Measurements from ENCODE around the gene RGS16. TPM values are rescaled to one million over a fixed set of nuclear protein-coding genes. Genes with fewer than 3 reads are reported as not detected.
A peak's percentile ranks its signal among the peaks of the same experiment; 100 is the strongest.

Gene RGS16
- total and polyA plus RNA-seq, 2 donors (not counting 1 experiment from before 2014, with no cell fraction given), result 3.3 to 11.4 TPM

- H3K4me1 ChIP-seq (ENCODE audit: control insufficient read depth in 2 of 2, insufficient read depth in 2 of 2, low read length in 2 of 2), result peaks cover 19 to 22% of the 10 kb centered on the region in 2 donors
- no peak overlapping the region for H3K27ac ChIP-seq (ENCODE audit: low read length in 2 of 2)
- H3K9ac ChIP-seq (ENCODE audit: low read length), result no peak overlapping the region
- H3K27ac Mint-ChIP-seq, result no peak overlapping the region
- peak; percentile 86 for DNase-seq
- H3K36me3 ChIP-seq (replicated peaks in 1 of 2; ENCODE audit: control extremely low read depth in 1 of 2, control insufficient read depth in 1 of 2, extremely low read depth in 1 of 2, insufficient read depth in 2 of 2, low read length in 1 of 2), result no peaks in the 10 kb centered on the region
- no peaks in the 10 kb centered on the region for H4K20me1 ChIP-seq (ENCODE audit: control insufficient read depth, insufficient read depth, low read length, poor library complexity, severe bottlenecking)
- WGBS (ENCODE audit: insufficient coverage), result 58% methylated on average over 2 of the region's 6 CpGs
- peak; percentile 17 for ATAC-seq (ENCODE audit: low read depth)
- no peak overlapping the region for H3K4me2 ChIP-seq (replicated peaks; ENCODE audit: low read depth, low read length, poor library complexity, severe bottlenecking)
- TF ChIP-seq, protein P1, sequence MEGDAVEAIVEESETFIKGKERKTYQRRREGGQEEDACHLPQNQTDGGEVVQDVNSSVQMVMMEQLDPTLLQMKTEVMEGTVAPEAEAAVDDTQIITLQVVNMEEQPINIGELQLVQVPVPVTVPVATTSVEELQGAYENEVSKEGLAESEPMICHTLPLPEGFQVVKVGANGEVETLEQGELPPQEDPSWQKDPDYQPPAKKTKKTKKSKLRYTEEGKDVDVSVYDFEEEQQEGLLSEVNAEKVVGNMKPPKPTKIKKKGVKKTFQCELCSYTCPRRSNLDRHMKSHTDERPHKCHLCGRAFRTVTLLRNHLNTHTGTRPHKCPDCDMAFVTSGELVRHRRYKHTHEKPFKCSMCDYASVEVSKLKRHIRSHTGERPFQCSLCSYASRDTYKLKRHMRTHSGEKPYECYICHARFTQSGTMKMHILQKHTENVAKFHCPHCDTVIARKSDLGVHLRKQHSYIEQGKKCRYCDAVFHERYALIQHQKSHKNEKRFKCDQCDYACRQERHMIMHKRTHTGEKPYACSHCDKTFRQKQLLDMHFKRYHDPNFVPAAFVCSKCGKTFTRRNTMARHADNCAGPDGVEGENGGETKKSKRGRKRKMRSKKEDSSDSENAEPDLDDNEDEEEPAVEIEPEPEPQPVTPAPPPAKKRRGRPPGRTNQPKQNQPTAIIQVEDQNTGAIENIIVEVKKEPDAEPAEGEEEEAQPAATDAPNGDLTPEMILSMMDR (IDR thresholded peaks at IDR 0.05), result peak; percentile 88
- TF ChIP-seq EZH2 (IDR thresholded peaks at IDR 0.05; ENCODE audit: borderline replicate concordance, insufficient read depth, low read depth, low read length, poor library complexity, severe bottlenecking), result no peak
- no peaks in the 10 kb centered on the region for H3K4me1 Mint-ChIP-seq
- no peaks in the 10 kb centered on the region for H3K9me3 ChIP-seq (ENCODE audit: control extremely low read depth in 1 of 3, control insufficient read depth in 2 of 3, insufficient read depth in 1 of 3, low read length in 2 of 3)
- ChIA-PET CTCF (interaction anchor here (0.6 to 24.5 kb wide), 24 partner anchors 8 to 239 kb away, joined by 3 to 989 read pairs (median 3); partner anchors contain the start of genes NPL and RNASEL), POLR2A (interaction anchor here (1.7 kb wide), 2 partner anchors 181 to 183 kb away, joined by 4 to 6 read pairs; no protein-coding TSS in a partner anchor)
- no peaks in the 10 kb centered on the region for H3K9me3 Mint-ChIP-seq (ENCODE audit: insufficient read depth)
- H2AFZ ChIP-seq (ENCODE audit: insufficient read depth, low read depth, low read length, poor library complexity, severe bottlenecking), result peak overlapping the region; percentile 29
- intact Hi-C loops (cut with micrococcal nuclease), result loop anchor here (1.0 to 5.0 kb wide), 3 partner anchors 183 to 421 kb away; partner anchors contain the start of genes GLUL and LAMC1
- no peaks in the 10 kb centered on the region for H3K27me3 Mint-ChIP-seq
- H3K27me3 ChIP-seq (replicated peaks in 1 of 4; ENCODE audit: control extremely low read depth in 1 of 4, control insufficient read depth in 3 of 4, insufficient read depth in 4 of 4, low read length in 3 of 4), result peaks cover 0 to 7% (median 0%) of the 10 kb centered on the region in 4 experiments
- H3K4me3 Mint-ChIP-seq, result no peak overlapping the region
- no peaks in the 10 kb centered on the region for H3K79me2 ChIP-seq (ENCODE audit: control insufficient read depth, insufficient read depth, low read length)
- no peak overlapping the region for H3K4me3 ChIP-seq (ENCODE audit: control extremely low read depth in 1 of 5, extremely low read depth in 1 of 5, insufficient read depth in 1 of 5, low read depth in 2 of 5, low read length in 4 of 5)
Observed at GRCh38 chr1:182601416-182601786, 2.8 kb downstream of the RGS16 start.

GRCh38 chr1:182600745-182601415, 3.3 kb downstream of the RGS16 start:
- Histone ChIP-seq H4K20me1 (ENCODE audit: control insufficient read depth, insufficient read depth, low read length, poor library complexity, severe bottlenecking) (no peaks in the 10 kb centered on the region), H2AFZ (ENCODE audit: insufficient read depth, low read depth, low read length, poor library complexity, severe bottlenecking) (no peak overlapping the region), H3K79me2 (ENCODE audit: control insufficient read depth, insufficient read depth, low read length) (no peaks in the 10 kb centered on the region), H3K4me2 (replicated peaks; ENCODE audit: low read depth, low read length, poor library complexity, severe bottlenecking) (no peak overlapping the region), H3K27ac (ENCODE audit: low read length in 2 of 2) (no peak overlapping the region), H3K27me3 (replicated peaks in 1 of 4; ENCODE audit: control extremely low read depth in 1 of 4, control insufficient read depth in 3 of 4, insufficient read depth in 4 of 4, low read length in 3 of 4) (peaks cover 0 to 7% (median 0%) of the 10 kb centered on the region in 4 experiments), H3K4me3 (ENCODE audit: control extremely low read depth in 1 of 5, extremely low read depth in 1 of 5, insufficient read depth in 1 of 5, low read depth in 2 of 5, low read length in 4 of 5) (no peak overlapping the region), H3K9ac (ENCODE audit: low read length) (no peak overlapping the region), H3K36me3 (replicated peaks in 1 of 2; ENCODE audit: control extremely low read depth in 1 of 2, control insufficient read depth in 1 of 2, extremely low read depth in 1 of 2, insufficient read depth in 2 of 2, low read length in 1 of 2) (no peaks in the 10 kb centered on the region), H3K4me1 (ENCODE audit: control insufficient read depth in 2 of 2, insufficient read depth in 2 of 2, low read length in 2 of 2) (peaks cover 19 to 22% of the 10 kb centered on the region in 2 donors), H3K9me3 (ENCODE audit: control extremely low read depth in 1 of 3, control insufficient read depth in 2 of 3, insufficient read depth in 1 of 3, low read length in 2 of 3) (no peaks in the 10 kb centered on the region)
- Mint-ChIP-seq H3K9me3 (ENCODE audit: insufficient read depth) (no peaks in the 10 kb centered on the region), H3K4me3 (no peak overlapping the region), H3K4me1 (peaks cover 1% of the 10 kb centered on the region), H3K27me3 (no peaks in the 10 kb centered on the region), H3K27ac (no peak overlapping the region)
- TF ChIP-seq EZH2 (IDR thresholded peaks at IDR 0.05; ENCODE audit: borderline replicate concordance, insufficient read depth, low read depth, low read length, poor library complexity, severe bottlenecking), result no peak
- TF ChIP-seq, protein P1 (IDR thresholded peaks at IDR 0.05), result no peak
- CTCF ChIA-PET, result interaction anchor here (0.6 to 24.5 kb wide), 25 partner anchors 8 to 240 kb away, joined by 3 to 989 read pairs (median 4); partner anchors contain the start of genes NPL and RNASEL
- POLR2A ChIA-PET, result interaction anchor here (1.7 kb wide), 2 partner anchors 182 to 184 kb away, joined by 4 to 6 read pairs; no protein-coding TSS in a partner anchor
- intact Hi-C loops (cut with micrococcal nuclease), result loop anchor here (1.0 to 5.0 kb wide), 3 partner anchors 183 to 421 kb away; partner anchors contain the start of genes GLUL and LAMC1
- no peak for ATAC-seq (ENCODE audit: low read depth)
- WGBS (ENCODE audit: insufficient coverage), result 87% methylated on average over 4 of the region's 5 CpGs
- DNase-seq, result no peak
